Activated T-cell treated with anti-CD3 and anti-CD28 coated beads, Interleukin-2, amount 50 U/mL, for 72 hours (primary cell): ENCODE data around the gene AKT1S1. TPM values are rescaled to one million over a fixed set of nuclear protein-coding genes. Genes with fewer than 3 reads are reported as not detected.
A peak's percentile ranks its signal among the peaks of the same experiment; 100 is the strongest.
"Not testable (repeated sequence)": the region's sequence is repeated elsewhere in the genome, so short reads cannot be mapped to it uniquely, and the experiment has no call there.

ENCODE experiments used
- ATAC-seq, 2 donors: fragments of 150-1000 bp; cut with Tn5 transposase; replicated peaks in 1 of 2; 2 replicates each; pipeline ENCODE4 v1.10.0; 2021; ENCODE audit warnings: moderate library complexity in 2 of 2, mild to moderate bottlenecking in 1 of 2
- DNase-seq, 2 donors: peaks; one replicate each; pipeline ENCODE4 v3.0.0; 2021 to 2022; ENCODE audit warnings: mixed read lengths in 1 of 2
- H3K27ac Mint-ChIP-seq: one replicate; pipeline ENCODE4 v1.8.0; 2022; ENCODE audit warnings: mild to moderate bottlenecking, moderate library complexity, mixed read lengths
- H3K27me3 Mint-ChIP-seq: one replicate; pipeline ENCODE4 v1.8.0; 2022; ENCODE audit warnings: low read depth, mixed read lengths
- H3K36me3 Mint-ChIP-seq, 2 donors: one replicate each; pipeline ENCODE4 v1.8.0; 2022; ENCODE audit warnings: mixed read lengths in 2 of 2, mild to moderate bottlenecking in 1 of 2; ENCODE audit not compliant: insufficient read depth in 2 of 2
- H3K4me1 Mint-ChIP-seq: one replicate; pipeline ENCODE4 v1.8.0; 2022; ENCODE audit warnings: low read depth, mixed read lengths
- H3K4me3 Mint-ChIP-seq, 2 donors: one replicate each; pipeline ENCODE4 v1.8.0; 2022; ENCODE audit warnings: mild to moderate bottlenecking in 2 of 2, mixed read lengths in 2 of 2, moderate library complexity in 2 of 2
- H3K9me3 Mint-ChIP-seq, 2 donors: one replicate each; pipeline ENCODE4 v1.8.0; 2022; ENCODE audit warnings: mixed read lengths in 2 of 2
- total RNA-seq, 2 donors: library from RNA; stranded (reverse); gene quantifications; one replicate each; pipeline ENCODE4 v1.2.3, GENCODE V29; 2022

The AKT1S1 gene
- total RNA-seq, 2 donors from 2014 or later = 30.5 to 36.6 TPM

DNA sequence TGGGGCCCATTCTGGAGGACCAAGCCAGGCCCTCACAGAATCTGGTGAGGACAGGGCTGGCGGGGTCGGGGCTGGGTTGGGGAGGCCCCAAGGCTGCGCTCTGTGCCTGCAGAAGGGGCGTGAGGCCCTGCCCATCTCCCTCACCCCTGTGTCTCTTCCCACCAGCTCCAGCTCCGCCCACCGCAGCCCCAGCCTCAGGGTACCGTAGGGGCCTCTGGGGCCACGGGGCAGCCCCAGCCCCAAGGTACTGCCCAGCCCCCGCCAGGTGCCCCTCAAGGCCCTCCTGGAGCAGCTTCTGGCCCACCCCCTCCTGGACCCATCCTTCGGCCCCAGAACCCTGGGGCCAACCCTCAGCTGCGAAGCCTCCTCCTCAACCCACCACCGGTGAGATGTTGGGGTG lies 41.6 kb downstream of the AKT1S1 start:
- H3K27ac Mint-ChIP-seq = no peak overlapping the region
- H3K27me3 Mint-ChIP-seq = no peaks in the 10 kb centered on the region
- H3K9me3 Mint-ChIP-seq = no peaks in the 10 kb centered on the region
- ATAC-seq (no peak), DNase-seq (no peak)
- no peaks in the 10 kb centered on the region for H3K4me1 Mint-ChIP-seq
- no peak overlapping the region for H3K4me3 Mint-ChIP-seq
- H3K36me3 Mint-ChIP-seq = peaks cover 0 to 7% of the 10 kb centered on the region in 2 donors

DNA sequence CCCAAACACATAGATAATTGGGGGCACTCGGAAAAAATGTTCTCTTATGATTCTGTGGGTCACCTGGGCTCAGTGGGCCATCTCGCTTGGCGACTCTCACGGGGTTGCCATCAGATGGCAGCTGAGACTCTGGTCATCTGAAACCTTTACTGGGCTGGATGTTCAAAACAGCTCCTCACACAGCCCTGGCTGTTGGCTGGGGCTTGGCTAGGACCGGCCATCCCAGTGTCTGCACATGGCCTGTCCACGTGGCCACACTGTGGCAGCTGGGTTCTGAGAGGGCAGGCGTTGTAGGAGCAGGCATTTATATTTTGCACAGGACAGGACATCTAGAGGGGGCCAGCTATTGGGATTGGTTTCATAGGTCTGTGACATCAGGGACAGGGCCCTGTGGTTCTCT lies 43.6 kb downstream of the AKT1S1 start:
- ATAC-seq = no peak
- DNase-seq = no peak
- Mint-ChIP-seq H3K27me3 (no peaks in the 10 kb centered on the region), H3K4me3 (no peak overlapping the region), H3K27ac (no peak overlapping the region), H3K9me3 (no peaks in the 10 kb centered on the region), H3K4me1 (no peaks in the 10 kb centered on the region), H3K36me3 (peaks cover 0 to 2% of the 10 kb centered on the region in 2 donors)

DNA sequence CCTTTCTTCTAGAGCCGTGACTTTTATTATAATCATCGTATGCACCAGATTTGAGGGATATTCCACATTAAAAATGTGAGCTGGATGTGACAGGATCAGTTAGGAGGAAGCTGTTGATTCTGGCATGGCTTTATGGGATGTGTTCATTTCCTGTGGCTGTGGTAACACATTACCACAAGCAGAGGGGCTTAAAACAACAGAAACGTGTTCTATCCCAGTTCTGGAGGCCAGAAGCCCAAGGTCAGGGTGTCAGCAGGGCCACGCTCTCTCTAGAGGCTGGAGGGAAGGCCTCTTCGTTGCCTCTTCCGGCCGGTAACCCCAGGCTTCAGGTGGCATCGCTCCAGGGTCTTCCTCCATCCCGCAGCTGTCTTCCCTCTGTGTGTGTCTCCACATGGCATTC lies 44.6 kb downstream of the AKT1S1 start:
- Mint-ChIP-seq H3K4me3 (no peak overlapping the region), H3K9me3 (no peaks in the 10 kb centered on the region), H3K27me3 (no peaks in the 10 kb centered on the region), H3K4me1 (no peaks in the 10 kb centered on the region), H3K27ac (no peak overlapping the region), H3K36me3 (peaks cover 0 to 2% of the 10 kb centered on the region in 2 donors)
- no peak for DNase-seq
- no peak for ATAC-seq

DNA sequence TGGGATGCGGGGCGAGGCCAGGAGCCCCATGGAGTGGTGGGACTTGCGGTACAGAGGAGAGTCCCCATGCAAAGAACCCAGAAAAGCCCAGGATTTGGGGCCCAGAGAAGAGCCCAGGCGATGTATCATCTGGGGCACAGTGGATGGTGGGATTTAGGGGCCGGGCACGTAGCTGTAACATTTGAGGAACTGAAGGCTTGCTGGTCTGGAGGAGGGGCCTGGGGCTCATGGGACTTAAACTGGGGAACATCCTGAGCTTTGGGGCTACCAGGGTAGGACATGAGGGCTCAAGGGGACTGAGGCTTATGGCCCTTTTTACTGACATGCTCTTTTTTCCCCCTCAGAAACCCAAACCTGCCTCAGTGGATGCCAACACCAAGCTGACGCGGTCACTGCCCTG lies 45.6 kb downstream of the AKT1S1 start:
- DNase-seq (no peak), ATAC-seq (no peak)
- Mint-ChIP-seq H3K27me3 (no peaks in the 10 kb centered on the region), H3K4me3 (no peak overlapping the region), H3K36me3 (peaks cover 0 to 2% of the 10 kb centered on the region in 2 donors), H3K4me1 (no peaks in the 10 kb centered on the region), H3K27ac (no peak overlapping the region), H3K9me3 (no peaks in the 10 kb centered on the region)

DNA sequence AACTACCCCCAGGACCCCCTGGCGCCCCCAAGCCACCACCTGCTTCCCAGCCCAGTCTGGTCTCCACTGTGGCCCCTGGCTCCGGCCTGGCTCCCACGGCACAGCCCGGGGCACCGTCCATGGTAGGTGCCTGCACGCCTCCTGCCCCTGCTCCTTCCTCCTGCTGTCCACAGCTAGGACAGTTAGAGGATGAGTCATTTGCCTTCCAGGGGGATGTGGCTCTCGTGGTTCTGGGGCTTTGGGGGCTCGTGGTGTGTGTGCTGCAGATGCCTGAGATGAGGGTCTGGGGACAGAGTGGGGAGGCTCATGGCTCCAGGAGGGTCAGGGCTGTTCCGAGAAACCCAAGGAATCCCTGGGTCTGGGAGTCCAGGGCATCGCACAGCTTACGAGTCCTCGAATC lies 46.4 kb downstream of the AKT1S1 start:
- Mint-ChIP-seq H3K27me3 (no peaks in the 10 kb centered on the region), H3K27ac (no peak overlapping the region), H3K9me3 (no peaks in the 10 kb centered on the region), H3K4me3 (no peak overlapping the region), H3K36me3 (peaks cover 0 to 2% of the 10 kb centered on the region in 2 donors), H3K4me1 (no peaks in the 10 kb centered on the region)
- DNase-seq = no peak
- no peak for ATAC-seq

DNA sequence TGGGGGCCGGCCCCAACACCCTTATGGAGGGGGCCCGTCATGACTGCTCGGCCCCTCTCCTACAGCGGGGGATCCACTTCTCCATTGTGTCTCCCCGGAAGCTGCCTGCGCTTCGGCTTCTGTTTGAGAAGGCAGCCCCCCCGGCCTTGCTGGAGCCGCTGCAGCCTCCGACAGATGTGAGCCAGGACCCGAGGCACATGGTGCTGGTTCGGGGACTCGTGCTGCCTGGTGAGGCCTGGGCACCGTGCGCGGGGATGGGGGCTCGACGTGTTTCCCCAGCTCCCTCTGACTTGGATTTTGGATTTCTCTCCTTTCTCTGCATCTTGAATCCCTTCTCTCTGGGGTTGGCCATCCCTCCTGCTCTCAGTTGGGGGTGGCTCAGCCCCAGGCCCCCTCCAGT lies 47.4 kb downstream of the AKT1S1 start:
- no peaks in the 10 kb centered on the region for H3K4me1 Mint-ChIP-seq
- no peak overlapping the region for H3K27ac Mint-ChIP-seq
- H3K27me3 Mint-ChIP-seq = no peaks in the 10 kb centered on the region
- H3K4me3 Mint-ChIP-seq = no peak overlapping the region
- H3K36me3 Mint-ChIP-seq = peaks cover 0 to 2% of the 10 kb centered on the region in 2 donors
- DNase-seq = no peak
- no peak for ATAC-seq
- H3K9me3 Mint-ChIP-seq = no peaks in the 10 kb centered on the region

DNA sequence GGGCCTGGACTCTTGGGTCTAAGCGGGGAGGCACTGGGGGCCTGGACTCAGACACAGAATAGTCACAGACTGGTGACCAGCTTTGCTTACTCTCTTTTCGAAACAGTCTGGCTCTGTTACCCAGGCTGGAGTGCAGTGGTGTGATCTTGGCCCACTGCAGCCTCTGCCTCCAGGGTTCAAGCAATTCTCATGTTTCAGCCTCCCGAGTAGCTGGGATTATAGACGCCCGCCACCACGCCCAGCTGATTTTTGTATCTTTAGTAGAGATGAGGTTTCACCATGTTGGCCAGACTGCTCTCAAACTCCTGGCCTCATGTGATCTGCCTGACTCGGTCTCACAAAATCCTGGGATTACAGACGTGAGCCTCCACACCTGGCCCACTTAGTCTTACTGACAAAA lies 48.0 kb downstream of the AKT1S1 start:
- H3K27ac Mint-ChIP-seq = no peak overlapping the region
- H3K36me3 Mint-ChIP-seq = peaks cover 0 to 3% of the 10 kb centered on the region in 2 donors

DNA sequence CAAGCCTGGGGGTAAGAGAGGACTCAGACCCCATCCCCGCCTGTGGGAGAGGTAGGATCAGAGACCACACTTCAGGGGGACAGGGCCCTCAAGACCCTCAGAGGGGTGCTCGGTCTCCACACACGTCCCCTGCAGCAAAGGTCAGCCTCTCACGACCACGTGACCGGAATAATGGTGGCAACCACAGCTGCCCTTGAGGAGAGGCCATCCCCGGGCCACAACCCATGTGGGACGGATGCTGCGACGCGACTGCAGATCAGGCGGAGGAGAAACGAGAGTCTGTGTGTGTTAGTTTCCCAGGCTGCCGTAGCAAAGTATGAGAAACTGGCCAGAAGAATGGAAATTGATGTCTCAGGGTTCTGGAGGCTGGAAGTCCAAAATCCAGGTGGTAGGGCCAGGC lies 50.1 kb downstream of the AKT1S1 start:
- Mint-ChIP-seq H3K27me3 (no peaks in the 10 kb centered on the region), H3K27ac (no peak overlapping the region), H3K9me3 (no peaks in the 10 kb centered on the region), H3K36me3 (peaks cover 0 to 2% of the 10 kb centered on the region in 2 donors), H3K4me1 (no peaks in the 10 kb centered on the region), H3K4me3 (no peak overlapping the region)
- no peak for ATAC-seq
- no peak for DNase-seq

More for the DNA sequence above, 48.0 kb downstream of the AKT1S1 start:
- Mint-ChIP-seq H3K4me1 (no peaks in the 10 kb centered on the region), H3K4me3 (no peak overlapping the region), H3K27me3 (no peaks in the 10 kb centered on the region), H3K9me3 (no peaks in the 10 kb centered on the region)
- ATAC-seq = no peak
- DNase-seq = no peak

DNA sequence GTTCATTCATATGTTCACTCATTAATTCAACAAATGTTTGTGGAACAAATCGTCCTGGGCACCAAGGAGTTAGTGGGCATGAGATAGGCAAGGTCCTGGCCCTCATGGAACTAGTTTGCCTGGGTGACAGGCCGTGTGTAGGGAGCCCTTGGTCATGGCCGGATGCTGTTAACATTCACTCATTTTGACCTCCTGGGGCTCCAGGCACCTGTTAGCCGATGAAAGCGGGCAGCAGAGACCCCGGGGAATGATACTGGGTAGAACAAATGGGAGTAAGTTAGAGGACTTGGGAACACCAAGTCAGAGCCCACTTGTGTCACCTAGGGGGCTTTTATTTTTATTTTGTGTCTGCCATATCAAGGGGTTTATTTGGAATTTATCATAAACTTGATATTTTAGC lies 52.5 kb downstream of the AKT1S1 start:
- Mint-ChIP-seq H3K4me1 (peaks cover 7% of the 10 kb centered on the region), H3K36me3 (peaks cover 0 to 2% of the 10 kb centered on the region in 2 donors), H3K27ac (no peak overlapping the region), H3K4me3 (no peak overlapping the region), H3K9me3 (no peaks in the 10 kb centered on the region), H3K27me3 (no peaks in the 10 kb centered on the region)
- no peak for DNase-seq
- no peak for ATAC-seq

DNA sequence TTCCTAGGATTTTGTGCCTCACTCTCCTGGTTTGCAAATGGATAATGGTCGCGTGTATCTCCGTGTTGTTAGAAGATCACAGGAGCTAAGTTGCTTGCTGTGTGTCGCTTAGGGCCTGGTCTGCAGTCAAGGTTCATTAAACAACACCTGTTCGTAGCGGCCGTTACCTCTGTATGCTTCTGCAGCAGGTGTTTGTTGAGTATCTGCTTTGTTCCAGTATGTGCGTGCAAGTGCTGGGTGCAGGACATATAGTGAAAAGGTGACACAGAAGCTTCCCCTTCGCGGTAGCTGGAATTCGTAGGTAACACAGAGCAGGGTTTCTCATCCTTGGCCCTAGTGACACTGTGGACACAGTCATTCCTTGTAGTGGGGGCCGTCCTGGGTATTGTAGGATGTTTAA lies 53.7 kb downstream of the AKT1S1 start:
- peaks cover 0 to 3% of the 10 kb centered on the region in 2 donors for H3K36me3 Mint-ChIP-seq
- DNase-seq (no peak), ATAC-seq (no peak)
- H3K27ac Mint-ChIP-seq = no peak overlapping the region
- no peaks in the 10 kb centered on the region for H3K27me3 Mint-ChIP-seq
- H3K4me1 Mint-ChIP-seq = peaks cover 19% of the 10 kb centered on the region
- H3K4me3 Mint-ChIP-seq = no peak overlapping the region
- H3K9me3 Mint-ChIP-seq = no peaks in the 10 kb centered on the region

DNA sequence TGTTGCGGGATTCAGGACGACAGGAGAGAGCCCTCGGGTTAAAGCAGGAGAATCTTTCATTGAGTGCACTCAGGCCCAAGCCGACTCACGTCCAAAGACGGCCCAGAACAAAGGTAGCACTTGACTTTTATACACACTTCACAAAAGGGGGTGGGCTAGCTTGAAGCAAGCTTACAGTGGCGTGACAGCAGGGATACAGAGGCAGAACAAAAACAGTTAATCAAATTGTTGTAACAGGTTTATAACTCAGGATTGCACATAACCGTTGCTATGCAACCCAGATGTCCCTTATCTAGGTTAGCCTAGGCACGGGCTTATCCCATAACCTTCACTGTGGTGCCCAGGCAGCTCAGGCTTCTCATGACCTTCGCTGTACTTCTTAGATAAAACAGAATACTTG lies 57.0 kb downstream of the AKT1S1 start:
- DNase-seq (no peak), ATAC-seq (no peak)
- peaks cover 0 to 3% of the 10 kb centered on the region in 2 donors for H3K36me3 Mint-ChIP-seq
- no peaks in the 10 kb centered on the region for H3K27me3 Mint-ChIP-seq
- no peaks in the 10 kb centered on the region for H3K9me3 Mint-ChIP-seq
- H3K27ac Mint-ChIP-seq = no peak overlapping the region
- no peak overlapping the region for H3K4me3 Mint-ChIP-seq
- peaks cover 25% of the 10 kb centered on the region for H3K4me1 Mint-ChIP-seq

DNA sequence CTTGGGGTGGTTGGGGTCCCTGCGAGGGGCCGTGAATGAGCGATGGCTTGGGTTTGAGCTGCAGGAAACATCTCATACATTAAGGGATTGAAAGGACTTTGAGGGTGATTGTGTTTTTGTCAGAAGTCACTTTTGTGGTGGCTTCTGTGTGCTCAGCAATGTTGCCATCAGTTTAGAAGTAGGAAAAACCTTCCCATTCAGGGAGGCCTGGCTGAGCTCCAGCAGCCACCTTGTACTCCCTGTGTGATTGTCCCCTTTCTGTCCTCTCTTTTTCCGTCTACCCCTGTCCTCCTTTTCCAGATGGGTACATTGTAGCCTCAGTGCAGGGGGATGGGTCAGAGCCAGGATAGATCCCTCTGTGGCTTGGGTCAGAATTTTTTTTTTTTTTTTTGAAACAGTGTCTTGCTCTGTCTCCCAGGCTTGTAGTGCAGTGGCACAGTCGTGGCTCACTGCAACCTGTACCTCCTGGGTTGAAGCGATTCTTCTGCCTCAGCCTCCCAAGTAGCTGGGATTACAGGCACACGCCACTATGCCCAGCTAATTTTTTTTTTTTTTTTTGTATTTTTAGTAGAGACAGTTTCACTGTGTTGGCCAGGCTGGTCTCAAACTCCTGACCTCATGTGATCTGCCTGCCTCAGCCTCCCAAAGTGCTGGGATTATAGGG lies 57.6 kb downstream of the AKT1S1 start:
- H3K27me3 Mint-ChIP-seq, H3K9me3 Mint-ChIP-seq, DNase-seq, H3K36me3 Mint-ChIP-seq, ATAC-seq: not testable (repeated sequence)
- H3K4me3 Mint-ChIP-seq = peak overlapping the region; percentile 98 to 99
- H3K27ac Mint-ChIP-seq = peak overlapping the region; percentile 61
- H3K4me1 Mint-ChIP-seq = peaks cover 26% of the 10 kb centered on the region
